Chondrocyte (in vitro differentiated cells): Measurements from ENCODE around the gene MTAP. TPM values are rescaled to one million over a fixed set of nuclear protein-coding genes. Genes with fewer than 3 reads are reported as not detected.

Source experiments
- DNase-seq: peaks from one replicate; pipeline ENCODE4 v3.0.0; 2021; ENCODE audit warnings: mixed read lengths, low spot score
- H3K27ac Mint-ChIP-seq: one replicate; pipeline ENCODE4 v1.8.0; 2021; ENCODE audit warnings: mild to moderate bottlenecking, moderate library complexity, mixed read lengths; ENCODE audit not compliant: unreplicated experiment
- H3K27me3 Mint-ChIP-seq: 2 replicates; pipeline ENCODE4 v1.8.0; 2021; ENCODE audit warnings: low read depth, mixed read lengths
- H3K36me3 Mint-ChIP-seq: 2 replicates; pipeline ENCODE4 v1.8.0; 2021; ENCODE audit warnings: low read depth, mixed read lengths
- H3K4me1 Mint-ChIP-seq: 2 replicates; pipeline ENCODE4 v1.8.0; 2021; ENCODE audit warnings: low read depth, mild to moderate bottlenecking, mixed read lengths
- H3K4me3 Mint-ChIP-seq: one replicate; pipeline ENCODE4 v1.8.0; 2021; ENCODE audit warnings: mild to moderate bottlenecking, moderate library complexity, mixed read lengths; ENCODE audit not compliant: unreplicated experiment
- H3K9me3 Mint-ChIP-seq: 2 replicates; pipeline ENCODE4 v1.8.0; 2021; ENCODE audit warnings: low read depth, mixed read lengths
- CTCF ChIP-seq: fragments of 200-600 bp; sonication (generic); IDR thresholded peaks from 2 replicates; pipeline ENCODE4 v1.5.0; 2021; ENCODE audit warnings: antibody characterized with exemption, mild to moderate bottlenecking, moderate library complexity
- total RNA-seq: library from RNA; stranded (reverse); gene quantifications from 3 replicates; pipeline ENCODE4 v1.2.1, GENCODE V29; 2021

The MTAP gene
- total RNA-seq, 1 donor from 2014 or later, result 33.7 TPM

- TF ChIP-seq CTCF, result no peak
- Mint-ChIP-seq H3K27ac (no peak overlapping the region), H3K27me3 (no peaks in the 10 kb centered on the region), H3K9me3 (peaks cover 3% of the 10 kb centered on the region), H3K36me3 (peaks cover 30% of the 10 kb centered on the region), H3K4me1 (peaks cover 7% of the 10 kb centered on the region), H3K4me3 (no peak overlapping the region)
- DNase-seq, result no peak
Observed at GRCh38 chr9:21854119-21854518, 51.7 kb downstream of the MTAP start.

- Mint-ChIP-seq H3K9me3 (no peaks in the 10 kb centered on the region), H3K27me3 (no peaks in the 10 kb centered on the region), H3K4me1 (peaks cover 7% of the 10 kb centered on the region), H3K36me3 (peaks cover 31% of the 10 kb centered on the region), H3K4me3 (no peak overlapping the region), H3K27ac (no peak overlapping the region)
- TF ChIP-seq CTCF, result no peak
- no peak for DNase-seq
Observed at GRCh38 chr9:21854594-21854993, 52.2 kb downstream of the MTAP start.

- H3K27ac Mint-ChIP-seq, result no peak overlapping the region
- H3K4me1 Mint-ChIP-seq, result peaks cover 7% of the 10 kb centered on the region
- DNase-seq, result no peak
- no peak overlapping the region for H3K4me3 Mint-ChIP-seq
- TF ChIP-seq CTCF, result no peak
- peaks cover 27% of the 10 kb centered on the region for H3K36me3 Mint-ChIP-seq
- no peaks in the 10 kb centered on the region for H3K27me3 Mint-ChIP-seq
- H3K9me3 Mint-ChIP-seq, result no peaks in the 10 kb centered on the region
Observed at GRCh38 chr9:21856301-21857094, 54.1 kb downstream of the MTAP start.

GRCh38 chr9:21862871-21863270, 60.4 kb downstream of the MTAP start:
- no peak for DNase-seq
- H3K4me1 Mint-ChIP-seq, result no peaks in the 10 kb centered on the region
- no peak overlapping the region for H3K27ac Mint-ChIP-seq
- peaks cover 24% of the 10 kb centered on the region for H3K36me3 Mint-ChIP-seq
- no peak overlapping the region for H3K4me3 Mint-ChIP-seq
- H3K9me3 Mint-ChIP-seq, result no peaks in the 10 kb centered on the region
- TF ChIP-seq CTCF, result no peak
- H3K27me3 Mint-ChIP-seq, result no peaks in the 10 kb centered on the region

- Mint-ChIP-seq H3K27me3 (no peaks in the 10 kb centered on the region), H3K4me3 (no peak overlapping the region), H3K4me1 (no peaks in the 10 kb centered on the region), H3K27ac (no peak overlapping the region), H3K9me3 (no peaks in the 10 kb centered on the region), H3K36me3 (peaks cover 15% of the 10 kb centered on the region)
- DNase-seq, result no peak
- no peak for TF ChIP-seq CTCF
Observed at GRCh38 chr9:21864505-21864904, 62.1 kb downstream of the MTAP start.
